ENCODE data around the gene HSP90B1.

DNA sequence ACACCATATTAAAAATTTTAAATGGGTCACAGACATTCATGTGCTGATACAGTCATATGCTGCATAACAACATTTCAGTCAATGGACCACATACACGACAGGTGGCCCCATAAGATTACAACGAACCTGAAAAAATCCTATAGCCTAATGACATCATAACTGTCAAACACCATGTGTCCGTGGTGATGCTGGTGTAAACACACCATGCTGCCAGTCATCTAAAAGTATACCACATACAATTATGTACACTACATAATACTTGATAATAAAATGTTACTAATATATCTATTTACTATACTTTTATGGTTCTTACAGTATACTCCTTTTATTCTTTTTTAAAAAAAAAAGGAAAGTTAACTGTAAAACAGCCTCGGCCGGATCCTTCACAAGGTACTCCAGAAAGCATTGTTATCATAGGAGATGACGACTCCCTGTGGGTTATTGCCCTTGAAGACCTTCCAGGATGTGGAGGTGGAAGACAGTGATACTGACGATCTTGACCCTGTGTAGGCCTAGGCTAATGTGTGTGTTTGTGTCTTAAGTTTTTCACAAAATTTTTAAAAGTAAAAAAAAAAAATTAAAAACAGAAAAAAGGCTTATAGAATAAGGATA is 30.5 kb downstream of the HSP90B1 start:
- TF ChIP-seq, protein P1, sequence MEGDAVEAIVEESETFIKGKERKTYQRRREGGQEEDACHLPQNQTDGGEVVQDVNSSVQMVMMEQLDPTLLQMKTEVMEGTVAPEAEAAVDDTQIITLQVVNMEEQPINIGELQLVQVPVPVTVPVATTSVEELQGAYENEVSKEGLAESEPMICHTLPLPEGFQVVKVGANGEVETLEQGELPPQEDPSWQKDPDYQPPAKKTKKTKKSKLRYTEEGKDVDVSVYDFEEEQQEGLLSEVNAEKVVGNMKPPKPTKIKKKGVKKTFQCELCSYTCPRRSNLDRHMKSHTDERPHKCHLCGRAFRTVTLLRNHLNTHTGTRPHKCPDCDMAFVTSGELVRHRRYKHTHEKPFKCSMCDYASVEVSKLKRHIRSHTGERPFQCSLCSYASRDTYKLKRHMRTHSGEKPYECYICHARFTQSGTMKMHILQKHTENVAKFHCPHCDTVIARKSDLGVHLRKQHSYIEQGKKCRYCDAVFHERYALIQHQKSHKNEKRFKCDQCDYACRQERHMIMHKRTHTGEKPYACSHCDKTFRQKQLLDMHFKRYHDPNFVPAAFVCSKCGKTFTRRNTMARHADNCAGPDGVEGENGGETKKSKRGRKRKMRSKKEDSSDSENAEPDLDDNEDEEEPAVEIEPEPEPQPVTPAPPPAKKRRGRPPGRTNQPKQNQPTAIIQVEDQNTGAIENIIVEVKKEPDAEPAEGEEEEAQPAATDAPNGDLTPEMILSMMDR (IDR thresholded peaks at IDR 0.05; ENCODE audit: insufficient read depth, low read depth, low read length): no peak
- TF ChIP-seq EZH2 (IDR thresholded peaks at IDR 0.05; ENCODE audit: insufficient read depth, low read length): no peak
